Thymus (tissue), 11 donors: ENCODE data around the gene SAMD3. TPM values are rescaled to one million over a fixed set of nuclear protein-coding genes. Genes with fewer than 3 reads are reported as not detected.
"Not testable (repeated sequence)": the region's sequence is repeated elsewhere in the genome, so short reads cannot be mapped to it uniquely, and the experiment has no call there.

Source experiments
- DNase-seq, 9 donors: peaks; one replicate each; pipeline ENCODE4 v3.0.0-alpha.2; 2013; ENCODE audit warnings: low spot score in 9 of 9, low read depth in 6 of 9, missing footprints in 1 of 9
- H3K27ac ChIP-seq, 2 donors: one replicate each; pipeline ENCODE4 v1.5.1; 2013; ENCODE audit warnings: control low read depth in 1 of 2, low read depth in 1 of 2, low read length in 1 of 2, mild to moderate bottlenecking in 1 of 2, moderate library complexity in 1 of 2
- H3K27me3 ChIP-seq, 2 donors: one replicate each; pipeline ENCODE4 v1.5.1; 2013; ENCODE audit warnings: low read length in 1 of 2; ENCODE audit not compliant: control insufficient read depth in 2 of 2, insufficient read depth in 1 of 2
- H3K36me3 ChIP-seq, 2 donors: one replicate each; pipeline ENCODE4 v1.5.1; 2013; ENCODE audit warnings: low read length in 1 of 2, mild to moderate bottlenecking in 1 of 2, moderate library complexity in 1 of 2; ENCODE audit not compliant: control insufficient read depth in 2 of 2, insufficient read depth in 2 of 2
- H3K4me1 ChIP-seq, 2 donors: one replicate each; pipeline ENCODE4 v1.5.1; 2013; ENCODE audit warnings: low read length in 2 of 2; ENCODE audit not compliant: control insufficient read depth in 2 of 2, insufficient read depth in 2 of 2
- H3K4me3 ChIP-seq, 2 donors: one replicate each; pipeline ENCODE4 v1.5.1; 2013; ENCODE audit warnings: low read length in 2 of 2, control low read depth in 1 of 2, mild to moderate bottlenecking in 1 of 2
- H3K9me3 ChIP-seq, 2 donors: one replicate each; pipeline ENCODE4 v1.5.1; 2013; ENCODE audit warnings: low read length in 1 of 2, mild to moderate bottlenecking in 1 of 2; ENCODE audit not compliant: control insufficient read depth in 2 of 2, insufficient read depth in 1 of 2
- WGBS: extraction: QIAGEN DNeasy Blood & Tissue Kit; methylation state at CpG from one replicate; pipeline ENCODE4 v1.1.7; 2013; 5-methylcytosine and 5-hydroxymethylcytosine counted together
- polyA plus RNA-seq: library from polyadenylated mRNA; stranded (reverse); fragments of 200-250 nt; gene quantifications from one replicate; pipeline ENCODE4 v1.2.3, GENCODE V29; 2013
- total RNA-seq: library from RNA; stranded (reverse); fragments of 120-200 nt; gene quantifications from one replicate; pipeline ENCODE4 v1.2.4, GENCODE V29; 2013
- donor health status: healthy.

SAMD3 gene
- total and polyA plus RNA-seq, 2 donors = 9.6 to 23.9 TPM

DNA sequence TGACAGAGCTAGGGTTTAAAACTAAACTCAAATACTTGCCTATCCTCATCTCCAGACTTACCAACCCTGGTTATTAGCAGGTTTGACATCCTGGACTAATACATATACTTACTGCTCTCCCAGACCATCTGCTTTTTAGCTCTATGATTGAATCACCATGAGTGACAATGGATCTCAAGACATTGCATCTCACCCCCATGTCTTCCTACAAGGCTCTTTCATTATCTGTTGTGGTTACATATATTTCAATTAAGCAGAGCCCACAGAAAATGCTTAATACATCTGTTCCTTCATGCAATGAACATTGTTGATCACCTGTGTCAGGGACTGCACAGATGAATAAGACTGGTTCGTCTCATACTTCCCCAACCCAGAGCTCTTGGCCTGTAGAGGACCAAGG, 19.4 kb downstream of the SAMD3 start:
- DNase-seq = no peak
- Histone ChIP-seq H3K27ac (no peak overlapping the region), H3K9me3 (no peaks in the 10 kb centered on the region), H3K4me3 (no peak overlapping the region), H3K36me3 (peaks cover 0 to 3% of the 10 kb centered on the region in 2 donors), H3K4me1 (peaks cover 2 to 4% of the 10 kb centered on the region in 2 donors), H3K27me3 (no peaks in the 10 kb centered on the region)
- 91% methylated on average over 1 of the region's 1 CpG for WGBS

DNA sequence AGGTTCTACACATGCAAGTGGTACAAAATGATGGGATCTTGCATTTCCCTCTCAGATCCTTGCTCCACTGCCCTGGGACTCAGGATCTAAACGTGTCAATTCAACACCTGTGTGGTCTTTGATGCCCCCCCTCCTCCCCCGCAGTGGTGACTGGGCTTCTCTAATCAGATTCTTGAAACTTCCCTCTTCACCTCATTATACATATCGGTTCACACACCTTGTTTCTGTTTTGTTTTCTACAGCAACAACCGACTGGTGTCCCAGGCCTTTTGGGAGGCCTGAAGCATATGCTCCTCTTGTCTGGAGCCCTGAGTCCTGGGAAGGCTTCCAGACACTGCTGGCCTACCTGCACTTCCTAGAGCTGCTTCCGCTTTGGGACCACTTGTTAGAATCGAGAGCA, 20.0 kb downstream of the SAMD3 start:
- no peak overlapping the region for H3K4me3 ChIP-seq
- no peaks in the 10 kb centered on the region for H3K9me3 ChIP-seq
- no peak overlapping the region for H3K27ac ChIP-seq
- 68% methylated on average over 6 of the region's 6 CpGs for whole genome bisulfite sequencing
- no peak for DNase-seq
- peaks cover 2 to 4% of the 10 kb centered on the region in 2 donors for H3K4me1 ChIP-seq
- peaks cover 0 to 3% of the 10 kb centered on the region in 2 donors for H3K36me3 ChIP-seq
- H3K27me3 ChIP-seq = no peaks in the 10 kb centered on the region

DNA sequence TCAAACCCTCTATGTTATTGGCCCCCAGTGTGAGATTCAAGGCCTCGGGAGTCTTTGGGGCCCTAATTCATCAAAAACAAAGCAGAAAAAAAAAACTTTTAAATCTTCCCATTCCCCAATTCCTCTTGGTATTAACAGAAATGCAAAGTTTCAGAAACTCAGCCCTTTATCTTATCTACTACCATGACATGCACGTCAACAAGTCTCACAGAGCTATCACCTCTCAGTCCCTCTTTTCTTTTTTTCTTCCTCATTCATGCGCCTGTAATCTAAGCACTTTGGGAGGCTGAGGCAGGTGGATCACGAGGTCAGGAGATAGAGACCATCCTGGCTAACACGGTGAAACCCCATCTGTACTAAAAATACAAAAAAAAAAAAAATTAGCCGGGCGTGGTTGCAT, 22.7 kb downstream of the SAMD3 start:
- peaks cover 2 to 4% of the 10 kb centered on the region in 2 donors for H3K4me1 ChIP-seq
- DNase-seq = no peak
- H3K9me3 ChIP-seq = no peaks in the 10 kb centered on the region
- no peak overlapping the region for H3K4me3 ChIP-seq
- no peak overlapping the region for H3K27ac ChIP-seq
- 95% methylated on average over 7 of the region's 7 CpGs for WGBS
- no peaks in the 10 kb centered on the region for H3K36me3 ChIP-seq
- no peaks in the 10 kb centered on the region for H3K27me3 ChIP-seq

DNA sequence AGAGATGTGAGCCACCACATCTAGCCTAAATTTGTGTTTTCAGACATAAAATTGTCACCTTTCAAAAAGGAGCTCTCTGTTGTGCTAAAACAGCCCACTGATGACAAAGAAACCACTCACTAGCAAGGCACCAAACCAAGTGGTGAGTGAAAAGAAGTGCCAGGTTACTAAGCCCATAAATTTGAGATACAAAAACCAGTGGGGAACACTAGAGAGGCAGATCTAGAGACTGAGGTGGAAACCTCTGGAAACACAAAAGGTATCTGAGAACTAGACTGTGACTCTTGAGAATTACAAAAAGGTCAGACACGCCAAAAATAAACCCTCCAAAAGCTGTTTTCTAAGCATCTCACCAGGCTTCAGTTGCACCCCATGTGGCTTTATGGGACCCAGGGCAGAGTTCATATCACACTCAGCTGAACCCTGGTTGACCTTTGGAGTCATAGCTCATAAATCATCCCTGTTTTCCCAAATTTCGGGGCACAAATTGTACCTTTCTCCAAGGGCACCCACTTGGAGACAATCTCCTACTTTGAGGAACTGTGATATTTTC, 24.2 kb downstream of the SAMD3 start:
- Histone ChIP-seq H3K27me3 (no peaks in the 10 kb centered on the region), H3K4me1 (peaks cover 2 to 4% of the 10 kb centered on the region in 2 donors), H3K27ac (no peak overlapping the region), H3K4me3 (no peak overlapping the region), H3K9me3 (no peaks in the 10 kb centered on the region), H3K36me3 (no peaks in the 10 kb centered on the region)
- no peak for DNase-seq
- 89% methylated on average over 2 of the region's 2 CpGs for WGBS

DNA sequence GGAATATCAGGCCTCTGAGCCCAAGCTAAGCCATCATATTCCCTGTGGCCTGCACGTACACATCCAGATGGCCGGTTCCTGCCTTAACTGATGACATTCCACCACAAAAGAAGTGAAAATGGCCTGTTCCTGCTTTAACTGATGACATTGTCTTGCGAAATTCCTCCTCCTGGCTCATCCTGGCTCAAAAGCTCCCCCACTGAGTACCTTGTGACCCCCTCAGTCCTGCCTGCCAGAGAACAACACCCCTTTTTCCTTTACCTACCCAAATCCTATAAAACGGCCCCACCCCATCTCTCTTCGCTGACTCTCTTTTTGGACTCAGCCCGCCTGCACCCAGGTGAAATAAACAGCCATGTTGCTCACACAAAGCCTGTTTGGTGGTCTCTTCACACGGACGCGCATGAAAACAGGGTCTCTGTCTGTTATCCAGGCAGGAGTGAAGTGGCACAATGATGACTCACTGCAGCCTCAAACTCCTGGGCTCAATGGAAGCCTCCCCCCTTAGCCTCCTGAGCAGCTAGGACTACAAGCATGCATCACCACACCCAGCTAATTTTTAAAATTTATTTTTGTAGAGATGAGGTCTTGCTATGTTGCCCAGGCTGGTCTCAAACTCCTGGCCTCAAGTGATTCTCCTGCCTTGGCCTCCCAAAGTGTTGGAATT, 24.8 kb downstream of the SAMD3 start:
- 94% methylated on average over 9 of the region's 9 CpGs for WGBS
- not testable (repeated sequence) for H3K4me1 ChIP-seq, H3K27ac ChIP-seq, DNase-seq, H3K9me3 ChIP-seq, H3K27me3 ChIP-seq, H3K4me3 ChIP-seq, H3K36me3 ChIP-seq

DNA sequence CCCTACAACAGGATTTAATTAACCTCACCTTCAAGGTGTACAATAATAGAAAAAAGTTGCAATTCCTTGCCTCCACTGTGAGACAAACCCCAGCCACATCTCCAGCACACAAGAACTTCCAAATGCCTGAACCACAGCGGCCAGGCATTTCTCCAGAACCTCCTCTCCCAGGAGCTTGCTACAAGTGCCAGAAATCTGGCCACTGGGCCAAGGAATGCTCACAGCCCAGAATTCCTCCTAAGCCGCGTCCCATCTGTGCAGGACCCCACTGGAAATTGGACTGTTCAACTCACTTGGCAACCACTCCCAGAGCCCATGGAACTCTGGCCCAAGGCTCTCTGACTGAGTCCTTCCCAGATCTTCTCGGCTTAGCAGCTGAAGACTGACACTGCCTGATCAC, 28.3 kb downstream of the SAMD3 start:
- not testable (repeated sequence) for H3K36me3 ChIP-seq, H3K9me3 ChIP-seq, H3K4me3 ChIP-seq, H3K27me3 ChIP-seq, H3K4me1 ChIP-seq, H3K27ac ChIP-seq, DNase-seq
- WGBS = 92% methylated on average over 4 of the region's 4 CpGs

DNA sequence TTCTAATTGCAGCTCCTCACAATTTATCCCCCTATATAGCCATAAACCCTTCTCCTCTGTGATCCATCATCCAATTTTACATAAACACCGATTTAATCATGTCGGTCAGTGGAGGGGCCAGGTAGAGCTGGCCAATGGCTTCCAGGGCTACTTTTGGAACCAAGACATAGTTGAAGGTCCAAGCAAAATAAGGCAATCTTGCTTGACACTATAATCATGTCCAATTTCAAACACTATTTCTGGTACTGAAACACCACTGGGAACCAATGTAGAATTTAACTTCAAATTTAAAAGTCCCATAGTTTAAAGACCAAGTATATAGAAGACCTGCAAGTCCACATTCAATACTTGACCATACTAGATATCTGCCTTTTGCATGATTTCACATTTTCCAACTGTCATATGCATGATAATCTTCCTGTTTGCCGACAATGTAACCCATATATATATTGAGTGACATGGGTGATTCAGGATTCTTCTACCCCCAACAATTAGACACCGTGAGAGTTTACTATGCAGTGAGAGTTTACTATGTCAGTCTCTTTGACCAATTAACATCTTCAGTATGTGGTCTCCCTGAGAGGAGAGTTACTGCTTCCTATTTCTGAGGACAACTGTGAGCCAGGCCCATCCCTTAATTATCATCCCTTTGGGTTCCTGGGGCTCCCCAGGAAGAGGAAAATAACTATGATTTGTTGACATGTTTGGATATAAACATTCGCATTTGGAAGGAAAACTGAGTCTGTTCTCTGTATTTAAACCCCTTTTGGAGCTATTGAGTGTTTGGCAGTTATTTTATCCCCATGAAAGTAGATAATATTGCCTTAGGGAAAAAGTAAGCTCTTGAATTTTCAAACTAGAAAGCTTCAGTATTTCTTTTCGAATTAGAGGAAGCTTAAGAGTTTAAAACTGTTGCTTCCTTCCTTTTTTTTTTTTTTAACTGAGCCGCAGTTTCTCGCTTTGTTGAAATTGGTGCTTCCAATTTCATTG, 31.8 kb downstream of the SAMD3 start:
- Histone ChIP-seq H3K27me3 (no peaks in the 10 kb centered on the region), H3K4me3 (no peak overlapping the region), H3K36me3 (no peaks in the 10 kb centered on the region), H3K4me1 (no peaks in the 10 kb centered on the region), H3K9me3 (no peaks in the 10 kb centered on the region), H3K27ac (no peak overlapping the region)
- no peak for DNase-seq
- 64% methylated on average over 8 of the region's 8 CpGs for whole genome bisulfite sequencing

DNA sequence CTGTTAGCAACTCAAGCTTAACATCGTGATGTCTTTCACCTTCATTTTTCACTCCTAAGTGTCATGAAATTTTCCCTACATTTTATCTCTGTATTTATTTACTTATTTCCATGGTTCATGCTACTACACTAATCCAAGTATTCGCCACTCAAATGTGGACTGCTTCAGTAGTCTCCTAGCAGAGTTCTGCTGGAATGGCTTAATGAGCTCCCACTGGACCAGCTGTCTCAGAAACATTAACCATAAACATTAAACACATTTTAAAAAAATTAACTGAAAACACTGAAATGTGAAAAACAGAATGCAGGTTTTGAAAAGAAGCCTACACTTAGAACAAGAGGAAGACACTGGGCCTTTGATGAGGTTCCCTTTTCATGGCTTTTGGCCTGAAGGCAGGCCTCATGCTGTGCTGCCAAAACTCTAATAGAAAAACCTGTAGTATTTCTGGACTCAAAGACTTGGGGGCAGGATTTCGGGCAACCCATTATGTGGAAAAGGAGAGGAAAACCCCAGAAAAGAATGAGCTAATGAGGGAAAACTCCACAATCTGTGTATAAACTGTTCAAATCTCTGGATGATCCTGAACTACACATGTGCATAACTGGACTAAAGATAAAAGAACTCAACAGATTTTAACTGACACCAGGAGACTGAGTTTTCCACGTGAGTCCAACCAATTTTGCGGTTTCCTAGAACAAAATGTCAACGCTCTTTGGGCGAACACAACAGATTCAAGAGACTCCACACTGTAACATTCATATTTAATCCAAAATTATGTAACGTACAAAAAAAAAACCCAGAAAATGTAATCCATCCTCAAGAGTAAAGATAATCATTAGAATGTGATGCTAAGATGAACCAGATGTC, 33.0 kb downstream of the SAMD3 start:
- H3K27ac ChIP-seq = no peak overlapping the region
- H3K27me3 ChIP-seq = no peaks in the 10 kb centered on the region
- no peak for DNase-seq
- H3K9me3 ChIP-seq = no peaks in the 10 kb centered on the region
- H3K36me3 ChIP-seq = no peaks in the 10 kb centered on the region
- 91% methylated on average over 8 of the region's 8 CpGs for WGBS
- H3K4me1 ChIP-seq = no peaks in the 10 kb centered on the region
- no peak overlapping the region for H3K4me3 ChIP-seq
